IMR-90 (cell line): Measurements from ENCODE around the gene OR6C1. TPM values are rescaled to one million over a fixed set of nuclear protein-coding genes. Genes with fewer than 3 reads are reported as not detected.

ENCODE experiments used
- ATAC-seq: fragments of 200-7000 bp; cut with Tn5 transposase; 2 replicates; pipeline ENCODE4 v1.9.1; 2020; ENCODE audit warnings: low read depth, mild to moderate bottlenecking, moderate library complexity
- BruUV-seq: library from RNA; stranded (reverse); fragments of 400-500 nt; replicated peaks from 2 replicates; lab custom pipeline; 2021; lab: Mats Ljungman, UMichigan
- CTCF ChIA-PET: fragments of 300-600 bp; formaldehyde crosslinking; extraction: SDS; loops from one replicate; lab custom pipeline; 2021; ENCODE audit warnings: antibody characterized with exemption; lab: Yijun Ruan, JAX
- POLR2A ChIA-PET: fragments of 300-600 bp; sonication (Branson Sonifier 250); formaldehyde crosslinking; loops from one replicate; lab custom pipeline; 2022; ENCODE audit warnings: antibody characterized with exemption; ENCODE audit not compliant: unreplicated experiment; lab: Charles Lee
- DNase-seq: peaks from one replicate; pipeline ENCODE4 v3.0.0; 2013
- H2AFZ ChIP-seq: replicated peaks from 2 replicates; pipeline ENCODE3; 2013; ENCODE audit warnings: low read length, mild to moderate bottlenecking; ENCODE audit not compliant: poor library complexity
- H2AK5ac ChIP-seq: 2 replicates; pipeline ENCODE4 v1.6.1; 2013; ENCODE audit warnings: low read depth, low read length, inconsistent platforms
- H2AK9ac ChIP-seq: replicated peaks from 2 replicates; pipeline ENCODE3; 2013; ENCODE audit warnings: mild to moderate bottlenecking, low read depth, low read length, moderate library complexity; ENCODE audit not compliant: poor library complexity
- H2BK120ac ChIP-seq: 2 replicates; pipeline ENCODE4 v1.6.1; 2013; ENCODE audit warnings: low read depth, low read length, inconsistent platforms
- H2BK15ac ChIP-seq: 3 replicates; pipeline ENCODE4 v1.6.1; 2013; ENCODE audit warnings: low read depth, low read length, inconsistent platforms
- H2BK20ac ChIP-seq: 2 replicates; pipeline ENCODE4 v1.6.1; 2013; ENCODE audit warnings: low read depth, mild to moderate bottlenecking, inconsistent platforms, low read length, moderate library complexity
- H2BK5ac ChIP-seq: 2 replicates; pipeline ENCODE4 v1.6.1; 2013; ENCODE audit warnings: mild to moderate bottlenecking, low read depth, low read length, inconsistent platforms; ENCODE audit not compliant: poor library complexity, severe bottlenecking
- H3K14ac ChIP-seq: replicated peaks from 2 replicates; pipeline ENCODE4 v1.6.1; 2013; ENCODE audit warnings: low read depth, low read length, inconsistent platforms
- H3K18ac ChIP-seq: 2 replicates; pipeline ENCODE4 v1.6.1; 2013; ENCODE audit warnings: low read depth, low read length, control low read depth
- H3K23ac ChIP-seq: 2 replicates; pipeline ENCODE4 v1.6.1; 2013; ENCODE audit warnings: low read depth, low read length, inconsistent platforms
- H3K27ac ChIP-seq: 2 replicates; pipeline ENCODE4 v1.5.1; 2013; ENCODE audit warnings: mild to moderate bottlenecking, control low read depth, low read length; ENCODE audit not compliant: insufficient read depth
- H3K27me3 ChIP-seq: 2 replicates; pipeline ENCODE4 v1.6.1; 2013; ENCODE audit warnings: low read length; ENCODE audit not compliant: control insufficient read depth, insufficient read depth
- H3K36me3 ChIP-seq: 2 replicates; pipeline ENCODE4 v1.6.1; 2013; ENCODE audit warnings: low read length, mixed read lengths; ENCODE audit not compliant: control insufficient read depth, insufficient read depth
- H3K4ac ChIP-seq: 2 replicates; pipeline ENCODE4 v1.6.1; 2013; ENCODE audit warnings: low read depth, low read length, inconsistent platforms
- H3K4me1 ChIP-seq: 2 replicates; pipeline ENCODE4 v1.6.1; 2013; ENCODE audit warnings: low read length, mixed read lengths; ENCODE audit not compliant: control insufficient read depth, insufficient read depth
- H3K4me2 ChIP-seq: 2 replicates; pipeline ENCODE4 v1.6.1; 2013; ENCODE audit warnings: low read depth, mild to moderate bottlenecking, control low read depth, low read length, moderate library complexity
- H3K4me3 ChIP-seq: 2 replicates; pipeline ENCODE4 v1.5.1; 2013; ENCODE audit warnings: low read depth, mild to moderate bottlenecking, control low read depth, low read length, moderate library complexity; ENCODE audit not compliant: insufficient read depth
- H3K56ac ChIP-seq: 2 replicates; pipeline ENCODE4 v1.6.1; 2013; ENCODE audit warnings: low read length, inconsistent platforms; ENCODE audit not compliant: insufficient read depth; ENCODE audit errors: extremely low read depth
- H3K79me1 ChIP-seq, 2 experiments: 2 replicates each; pipeline ENCODE4 v1.6.1; 2013; ENCODE audit warnings: low read length in 2 of 2, inconsistent platforms in 1 of 2, low read depth in 1 of 2
- H3K9ac ChIP-seq: 2 replicates; pipeline ENCODE4 v1.6.1; 2013; ENCODE audit warnings: low read depth, low read length, control low read depth
- H3K9me1 ChIP-seq: 2 replicates; pipeline ENCODE4 v1.6.1; 2013; ENCODE audit warnings: low read length, inconsistent platforms; ENCODE audit not compliant: insufficient read depth
- H3K9me3 ChIP-seq: 2 replicates; pipeline ENCODE4 v1.6.1; 2013; ENCODE audit warnings: low read length; ENCODE audit not compliant: control insufficient read depth, insufficient read depth
- H4K20me1 ChIP-seq: 2 replicates; pipeline ENCODE4 v1.6.1; 2013; ENCODE audit warnings: low read length, inconsistent platforms; ENCODE audit not compliant: insufficient read depth
- H4K5ac ChIP-seq: 2 replicates; pipeline ENCODE4 v1.6.1; 2013; ENCODE audit warnings: mild to moderate bottlenecking, low read depth, low read length, control low read depth
- H4K8ac ChIP-seq, 2 experiments: 2 replicates each; pipeline ENCODE4 v1.6.1; 2013; ENCODE audit warnings: low read depth in 2 of 2, low read length in 2 of 2, control low read depth in 1 of 2, inconsistent platforms in 1 of 2
- H4K91ac ChIP-seq: 2 replicates; pipeline ENCODE4 v1.6.1; 2013; ENCODE audit warnings: low read depth, low read length, inconsistent platforms; ENCODE audit not compliant: insufficient read depth
- CHD1 ChIP-seq: IDR thresholded peaks from 2 replicates; pipeline ENCODE4 v1.6.1; 2012; ENCODE audit warnings: low read depth, low read length, improper control_type of control experiment
- CTCF ChIP-seq: conservative IDR thresholded peaks from 2 replicates; pipeline ENCODE4 v1.5.1; 2012; ENCODE audit warnings: mild to moderate bottlenecking, low read depth, low read length, improper control_type of control experiment
- FOS ChIP-seq: fragments of 150-350 bp; IDR thresholded peaks from 2 replicates; pipeline ENCODE4 v1.6.1; 2016; ENCODE audit warnings: low read depth, low read length
- MAFK ChIP-seq: IDR thresholded peaks from 2 replicates; pipeline ENCODE4 v1.6.1; 2012; ENCODE audit warnings: low read depth, low read length, improper control_type of control experiment
- MAZ ChIP-seq: IDR thresholded peaks from 2 replicates; pipeline ENCODE4 v1.6.1; 2012; ENCODE audit warnings: low read depth, mild to moderate bottlenecking, low read length, improper control_type of control experiment, moderate library complexity, borderline replicate concordance
- NFE2L2 ChIP-seq: fragments of 150-350 bp; IDR thresholded peaks from 2 replicates; pipeline ENCODE4 v1.6.1; 2016; ENCODE audit warnings: low read depth, mild to moderate bottlenecking, low read length
- POLR2A ChIP-seq: IDR thresholded peaks from 2 replicates; pipeline ENCODE4 v1.6.1; 2012; ENCODE audit warnings: mild to moderate bottlenecking, low read depth, low read length
- RCOR1 ChIP-seq: IDR thresholded peaks from 2 replicates; pipeline ENCODE4 v1.6.1; 2012; ENCODE audit warnings: mild to moderate bottlenecking, low read length, improper control_type of control experiment; ENCODE audit not compliant: insufficient replicate concordance
- SMC3 ChIP-seq: fragments of 150-350 bp; IDR thresholded peaks from 2 replicates; pipeline ENCODE4 v1.6.1; 2016; ENCODE audit warnings: low read depth, mild to moderate bottlenecking, antibody characterized with exemption, low read length, moderate library complexity
- WGBS, 2 experiments: methylation state at CpG; one replicate each; pipeline versions ENCODE4 v1.1.5 to v1.1.7; 2013; ENCODE audit warnings: missing lambda C conversion rate in 2 of 2; ENCODE audit not compliant: insufficient read length in 1 of 2; ENCODE audit errors: extremely low coverage in 2 of 2; 5-methylcytosine and 5-hydroxymethylcytosine counted together
- dilution Hi-C: fragments of 300-500 bp; cut with HindIII; formaldehyde crosslinking; loops from one replicate; pipeline ENCODE4 v1.14.3; 2018; ENCODE audit warnings: low sequenced_read_pairs; ENCODE audit not compliant: unreplicated experiment
- in situ Hi-C: fragments of 300-500 bp; cut with MboI; formaldehyde crosslinking; loops from 3 replicates; pipeline ENCODE4 v1.14.3; 2019; ENCODE audit warnings: low sequenced_read_pairs, inconsistent platforms, mixed read lengths
- intact Hi-C: fragments of 100-400 bp; cut with micrococcal nuclease; formaldehyde crosslinking; loops from 2 replicates; pipeline ENCODE4 v1.10.0; 2022
- polyA plus RNA-seq, 3 experiments: library from polyadenylated mRNA; depleted of rRNA; stranded (reverse); fragments of >200 nt; gene quantifications; 2 replicates each; pipeline ENCODE4 v1.2.3, GENCODE V29; 2012; ENCODE audit warnings: low replicate concordance in 1 of 3
- total RNA-seq: library from RNA; depleted of rRNA; stranded (reverse); fragments of >200 nt; gene quantifications from 2 replicates; pipeline ENCODE4 v1.2.3, GENCODE V29; 2012

The OR6C1 gene
- total and polyA plus RNA-seq, 2 of the 4 experiments (the other 2 are of a cell fraction), result not detected

GRCh38 chr12:55362675-55363074 is 48.5 kb downstream of the OR6C1 start, which contains the start of gene OR6C75:
Gene OR6C75, plus strand, starts transcription at chr12:55362975. Its CDS starts 2,136 bp downstream, at chr12:55365111.
- Histone ChIP-seq H2BK120ac (no peak within 1 kb of the TSS), H3K14ac (no peak within 1 kb of the TSS), H4K91ac (no peak within 1 kb of the TSS), H3K9me3 (no peaks in the 10 kb centered on the region), H4K8ac (no peak within 1 kb of the TSS), H3K4ac (no peak within 1 kb of the TSS), H2BK20ac (no peak within 1 kb of the TSS), H3K79me1 (no peaks in the 10 kb centered on the region), H2BK15ac (no peak within 1 kb of the TSS), H3K27ac (no peak within 1 kb of the TSS), H3K23ac (no peak within 1 kb of the TSS), H3K9ac (no peak within 1 kb of the TSS), H3K4me1 (no peaks in the 10 kb centered on the region), H3K4me3 (no peak within 1 kb of the TSS), H3K36me3 (no peaks in the 10 kb centered on the region), H3K27me3 (no peaks in the 10 kb centered on the region), H3K56ac (no peak within 1 kb of the TSS), H3K4me2 (no peak within 1 kb of the TSS), H3K9me1 (no peaks in the 10 kb centered on the region), H2AK5ac (no peak within 1 kb of the TSS), H2AFZ (no peak within 1 kb of the TSS), H2BK5ac (no peak within 1 kb of the TSS), H2AK9ac (no peak within 1 kb of the TSS), H4K20me1 (no peaks in the 10 kb centered on the region), H4K5ac (no peak within 1 kb of the TSS), H3K18ac (no peak within 1 kb of the TSS)
- WGBS, 2 experiments, result no CpG with 5 or more reads among the region's 4 CpGs
- CTCF ChIA-PET, result no interaction called here
- dilution Hi-C loops, result no loop called here
- intact Hi-C loops, result no loop called here
- ATAC-seq, result no peak
- in situ Hi-C loops, result no loop called here
- no peak for DNase-seq
- no TSS peak for BruUV-seq
- POLR2A ChIA-PET, result interaction anchor here (0.5 kb wide), 1 partner anchor 203 kb away, joined by 3 read pairs; no protein-coding TSS in a partner anchor
- TF ChIP-seq MAZ (no peak), MAFK (no peak), FOS (no peak), RCOR1 (no peak), POLR2A (no peak), SMC3 (no peak), CTCF (no peak), CHD1 (no peak), NFE2L2 (no peak)
